SK-N-SH treated with all-trans-retinoic acid at 6 μM for 48 hours (cell line): ENCODE measurements around the gene SGPP2.

ENCODE experiments used
- BACH2 ChIP-seq: fragments of 250-450 bp; sonication (Bioruptor Pico); IDR thresholded peaks from 2 replicates; pipeline ENCODE4 v1.9.0; 2021; ENCODE audit warnings: mild to moderate bottlenecking, borderline replicate concordance
- CSDC2 ChIP-seq: fragments of 250-450 bp; sonication (Bioruptor Pico); IDR thresholded peaks from 2 replicates; pipeline ENCODE4 v1.5.0; 2020; ENCODE audit warnings: mild to moderate bottlenecking, moderate library complexity
- ISL1 ChIP-seq: fragments of 250-450 bp; sonication (Bioruptor Pico); IDR thresholded peaks from 2 replicates; pipeline ENCODE4 v2.1.2; 2022; ENCODE audit warnings: mild to moderate bottlenecking, moderate library complexity
- PPARA ChIP-seq: fragments of 250-450 bp; sonication (Bioruptor Pico); IDR thresholded peaks from 2 replicates; pipeline ENCODE4 v1.5.0; 2020; ENCODE audit warnings: mild to moderate bottlenecking, borderline replicate concordance
- RARB ChIP-seq: fragments of 250-450 bp; sonication (Bioruptor Pico); IDR thresholded peaks from 2 replicates; pipeline ENCODE4 v1.8.0; 2021; ENCODE audit warnings: mild to moderate bottlenecking, moderate library complexity
- TCF4 ChIP-seq: fragments of 250-450 bp; sonication (Bioruptor Pico); IDR thresholded peaks from 2 replicates; pipeline ENCODE4 v1.8.0; 2021; ENCODE audit warnings: mild to moderate bottlenecking, moderate library complexity, borderline replicate concordance
- TOX ChIP-seq: fragments of 250-450 bp; sonication (Bioruptor Pico); IDR thresholded peaks from 2 replicates; pipeline ENCODE4 v1.8.0; 2021; ENCODE audit warnings: mild to moderate bottlenecking, moderate library complexity, borderline replicate concordance
- ZFP3 ChIP-seq: fragments of 250-450 bp; sonication (Bioruptor Pico); IDR thresholded peaks from 2 replicates; pipeline ENCODE4 v1.5.0; 2020; ENCODE audit warnings: mild to moderate bottlenecking, moderate library complexity
- ZFP30 ChIP-seq: fragments of 450-650 bp; formaldehyde crosslinking; IDR thresholded peaks from 2 replicates; pipeline ENCODE4 v1.5.0; 2022; ENCODE audit warnings: mild to moderate bottlenecking, moderate library complexity
- TF ChIP-seq, protein P1 (sequence below): fragments of 250-450 bp; sonication (Bioruptor Pico); IDR thresholded peaks from 2 replicates; pipeline ENCODE4 v1.8.0; 2020; ENCODE audit warnings: mild to moderate bottlenecking, moderate library complexity, borderline replicate concordance
- TF ChIP-seq, protein P2 (sequence below): fragments of 250-450 bp; sonication (Bioruptor Pico); IDR thresholded peaks from 2 replicates; pipeline ENCODE4 v1.5.1; 2020; ENCODE audit warnings: low read depth, mild to moderate bottlenecking, moderate library complexity
- TF ChIP-seq, protein P3 (sequence below): fragments of 250-450 bp; sonication (Bioruptor Pico); IDR thresholded peaks from 2 replicates; pipeline ENCODE4 v1.5.0; 2020; ENCODE audit warnings: mild to moderate bottlenecking, moderate library complexity

DNA sequence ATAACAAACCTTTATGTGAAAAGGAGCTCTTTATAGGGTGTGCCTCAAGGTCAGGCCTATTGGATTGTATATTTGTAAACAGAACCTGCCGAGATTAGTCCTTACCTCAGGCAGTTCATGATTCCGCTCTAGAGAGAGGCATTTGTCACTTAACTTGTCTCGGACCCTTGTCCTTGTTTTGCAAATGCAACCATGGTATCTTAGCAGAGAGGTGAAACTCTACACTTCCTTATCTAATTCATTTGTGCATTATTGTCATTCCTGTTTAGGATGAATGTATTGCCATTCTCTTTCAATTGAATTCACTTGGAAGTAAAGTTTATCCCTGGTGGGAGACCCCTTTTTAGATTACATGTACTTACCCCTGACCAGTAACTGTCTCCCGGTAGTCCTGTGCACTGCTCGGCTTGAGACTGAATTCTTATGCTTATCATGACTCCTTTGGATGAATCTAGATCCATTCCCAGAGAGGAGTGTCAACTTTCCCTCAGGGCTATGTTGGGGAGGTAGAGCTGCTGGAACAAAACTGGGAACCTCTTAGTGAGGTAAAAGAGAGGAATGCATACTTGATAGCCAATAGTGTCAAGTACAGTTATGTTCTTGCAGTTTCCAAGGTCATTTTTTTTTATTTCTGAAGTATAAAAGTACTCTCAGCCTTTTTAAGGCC is 46.6 kb downstream of the SGPP2 start:
- TF ChIP-seq TCF4 (CRISPR knock-in tag): no peak
- no peak for TF ChIP-seq ZFP3 (CRISPR knock-in tag)
- TF ChIP-seq, protein P1, sequence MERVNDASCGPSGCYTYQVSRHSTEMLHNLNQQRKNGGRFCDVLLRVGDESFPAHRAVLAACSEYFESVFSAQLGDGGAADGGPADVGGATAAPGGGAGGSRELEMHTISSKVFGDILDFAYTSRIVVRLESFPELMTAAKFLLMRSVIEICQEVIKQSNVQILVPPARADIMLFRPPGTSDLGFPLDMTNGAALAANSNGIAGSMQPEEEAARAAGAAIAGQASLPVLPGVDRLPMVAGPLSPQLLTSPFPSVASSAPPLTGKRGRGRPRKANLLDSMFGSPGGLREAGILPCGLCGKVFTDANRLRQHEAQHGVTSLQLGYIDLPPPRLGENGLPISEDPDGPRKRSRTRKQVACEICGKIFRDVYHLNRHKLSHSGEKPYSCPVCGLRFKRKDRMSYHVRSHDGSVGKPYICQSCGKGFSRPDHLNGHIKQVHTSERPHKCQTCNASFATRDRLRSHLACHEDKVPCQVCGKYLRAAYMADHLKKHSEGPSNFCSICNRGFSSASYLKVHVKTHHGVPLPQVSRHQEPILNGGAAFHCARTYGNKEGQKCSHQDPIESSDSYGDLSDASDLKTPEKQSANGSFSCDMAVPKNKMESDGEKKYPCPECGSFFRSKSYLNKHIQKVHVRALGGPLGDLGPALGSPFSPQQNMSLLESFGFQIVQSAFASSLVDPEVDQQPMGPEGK (CRISPR knock-in tag): no peak
- TF ChIP-seq, protein P2, sequence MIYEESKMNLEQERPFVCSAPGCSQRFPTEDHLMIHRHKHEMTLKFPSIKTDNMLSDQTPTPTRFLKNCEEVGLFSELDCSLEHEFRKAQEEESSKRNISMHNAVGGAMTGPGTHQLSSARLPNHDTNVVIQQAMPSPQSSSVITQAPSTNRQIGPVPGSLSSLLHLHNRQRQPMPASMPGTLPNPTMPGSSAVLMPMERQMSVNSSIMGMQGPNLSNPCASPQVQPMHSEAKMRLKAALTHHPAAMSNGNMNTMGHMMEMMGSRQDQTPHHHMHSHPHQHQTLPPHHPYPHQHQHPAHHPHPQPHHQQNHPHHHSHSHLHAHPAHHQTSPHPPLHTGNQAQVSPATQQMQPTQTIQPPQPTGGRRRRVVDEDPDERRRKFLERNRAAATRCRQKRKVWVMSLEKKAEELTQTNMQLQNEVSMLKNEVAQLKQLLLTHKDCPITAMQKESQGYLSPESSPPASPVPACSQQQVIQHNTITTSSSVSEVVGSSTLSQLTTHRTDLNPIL: no peak
- TF ChIP-seq BACH2 (CRISPR knock-in tag): no peak
- TF ChIP-seq, protein P3, sequence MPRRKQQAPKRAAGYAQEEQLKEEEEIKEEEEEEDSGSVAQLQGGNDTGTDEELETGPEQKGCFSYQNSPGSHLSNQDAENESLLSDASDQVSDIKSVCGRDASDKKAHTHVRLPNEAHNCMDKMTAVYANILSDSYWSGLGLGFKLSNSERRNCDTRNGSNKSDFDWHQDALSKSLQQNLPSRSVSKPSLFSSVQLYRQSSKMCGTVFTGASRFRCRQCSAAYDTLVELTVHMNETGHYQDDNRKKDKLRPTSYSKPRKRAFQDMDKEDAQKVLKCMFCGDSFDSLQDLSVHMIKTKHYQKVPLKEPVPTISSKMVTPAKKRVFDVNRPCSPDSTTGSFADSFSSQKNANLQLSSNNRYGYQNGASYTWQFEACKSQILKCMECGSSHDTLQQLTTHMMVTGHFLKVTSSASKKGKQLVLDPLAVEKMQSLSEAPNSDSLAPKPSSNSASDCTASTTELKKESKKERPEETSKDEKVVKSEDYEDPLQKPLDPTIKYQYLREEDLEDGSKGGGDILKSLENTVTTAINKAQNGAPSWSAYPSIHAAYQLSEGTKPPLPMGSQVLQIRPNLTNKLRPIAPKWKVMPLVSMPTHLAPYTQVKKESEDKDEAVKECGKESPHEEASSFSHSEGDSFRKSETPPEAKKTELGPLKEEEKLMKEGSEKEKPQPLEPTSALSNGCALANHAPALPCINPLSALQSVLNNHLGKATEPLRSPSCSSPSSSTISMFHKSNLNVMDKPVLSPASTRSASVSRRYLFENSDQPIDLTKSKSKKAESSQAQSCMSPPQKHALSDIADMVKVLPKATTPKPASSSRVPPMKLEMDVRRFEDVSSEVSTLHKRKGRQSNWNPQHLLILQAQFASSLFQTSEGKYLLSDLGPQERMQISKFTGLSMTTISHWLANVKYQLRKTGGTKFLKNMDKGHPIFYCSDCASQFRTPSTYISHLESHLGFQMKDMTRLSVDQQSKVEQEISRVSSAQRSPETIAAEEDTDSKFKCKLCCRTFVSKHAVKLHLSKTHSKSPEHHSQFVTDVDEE: no peak
- TF ChIP-seq CSDC2 (CRISPR knock-in tag): no peak
- no peak for TF ChIP-seq ZFP30 (CRISPR knock-in tag)
- TF ChIP-seq TOX (CRISPR knock-in tag): no peak
- no peak for TF ChIP-seq RARB (CRISPR knock-in tag)
- no peak for TF ChIP-seq ISL1 (CRISPR knock-in tag)
- no peak for TF ChIP-seq PPARA (CRISPR knock-in tag)
